PFSK-1 (cell line): ENCODE data around the gene MRAS.

ENCODE experiments used
- POLR2AphosphoS5 ChIP-seq: IDR thresholded peaks from 2 replicates; pipeline ENCODE4 v1.6.1; 2012; ENCODE audit warnings: low read depth, mild to moderate bottlenecking, control low read depth, low read length, moderate library complexity
- REST ChIP-seq, 2 experiments: IDR thresholded peaks; 2 replicates each; pipeline versions ENCODE4 v1.6.1 to v1.8.0; 2011 to 2012; ENCODE audit warnings: low read depth in 2 of 2, low read length in 2 of 2, control low read depth in 1 of 2, inconsistent platforms in 1 of 2, mild to moderate bottlenecking in 1 of 2, moderate library complexity in 1 of 2; ENCODE audit not compliant: insufficient read depth in 1 of 2
- SIN3A ChIP-seq: IDR thresholded peaks from 2 replicates; pipeline ENCODE4 v1.6.1; 2012; ENCODE audit warnings: mild to moderate bottlenecking, low read length, moderate library complexity, borderline replicate concordance; ENCODE audit not compliant: insufficient read depth
- TAF1 ChIP-seq: IDR thresholded peaks from 2 replicates; pipeline ENCODE4 v1.6.1; 2012; ENCODE audit warnings: low read length, control low read depth, borderline replicate concordance; ENCODE audit not compliant: insufficient read depth

DNA sequence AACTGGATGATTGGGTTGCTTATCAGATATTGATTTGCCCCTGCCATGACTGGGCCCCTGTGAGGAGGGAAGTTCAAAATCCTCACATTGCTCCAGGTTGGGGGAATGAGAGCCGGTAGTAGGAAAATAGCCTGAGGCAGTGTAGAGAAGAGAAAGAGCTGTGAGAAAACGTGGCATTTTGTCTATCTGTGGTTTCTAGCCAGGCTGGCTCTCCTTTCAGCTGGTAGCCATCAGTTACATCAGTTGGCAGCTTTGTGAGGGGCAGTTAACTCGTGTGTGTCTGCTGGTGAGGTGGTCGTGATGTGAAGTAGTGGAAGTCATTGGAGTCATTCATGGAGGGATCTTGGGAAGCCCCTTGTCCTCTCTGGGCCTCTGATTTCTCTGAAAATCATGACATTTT is 91.3 kb downstream of the MRAS start:
- TF ChIP-seq TAF1 (no peak), POLR2AphosphoS5 (no peak), REST (IDR thresholded peaks at IDR 0.05; ENCODE audit: insufficient read depth in 1 of 2, low read depth in 2 of 2, low read length in 2 of 2) (no peak), SIN3A (no peak)
